ENCODE measurements around the gene TXNRD2.

- no peak for TF ChIP-seq POLR2A (IDR thresholded peaks at IDR 0.05; ENCODE audit: low read depth, low read length)
- TF ChIP-seq TAF1 (IDR thresholded peaks at IDR 0.05; ENCODE audit: borderline replicate concordance, low read depth, low read length): no peak
- no peak for TF ChIP-seq POLR2AphosphoS5 (IDR thresholded peaks at IDR 0.05; ENCODE audit: low read depth, low read length)
Observed at GRCh38 chr22:19872779-19873137, 68.9 kb downstream of the TXNRD2 start.
